Bronchial epithelial cell (primary cell): ENCODE measurements around the gene TMX4. TPM values are rescaled to one million over a fixed set of nuclear protein-coding genes. Genes with fewer than 3 reads are reported as not detected.

Experiments
- DNase-seq: peaks from one replicate; pipeline ENCODE4 v3.0.0-alpha.2; 2010; ENCODE audit warnings: low read depth
- FAIRE-seq: peaks from 2 replicates; lab custom pipeline; 2011; peaks lifted over from hg19 to GRCh38; lab: Jason Lieb, UNC
- H3K27me3 ChIP-seq: 2 replicates; pipeline ENCODE4 v1.5.1; 2011; ENCODE audit warnings: low read length; ENCODE audit not compliant: control insufficient read depth, insufficient read depth
- H3K36me3 ChIP-seq: 2 replicates; pipeline ENCODE4 v1.5.1; 2011; ENCODE audit warnings: low read length; ENCODE audit not compliant: control insufficient read depth, insufficient read depth
- H3K4me3 ChIP-seq: 2 replicates; pipeline ENCODE4 v1.5.1; 2011; ENCODE audit warnings: mild to moderate bottlenecking, low read depth, low read length, control low read depth
- CTCF ChIP-seq: IDR thresholded peaks from 2 replicates; pipeline ENCODE4 v1.5.1; 2011; ENCODE audit warnings: mild to moderate bottlenecking, moderate library complexity, low read length, control low read depth, inconsistent platforms; ENCODE audit not compliant: insufficient read depth, severe bottlenecking
- total RNA-seq: library from RNA; depleted of rRNA; stranded (reverse); fragments of >200 nt; gene quantifications from 2 replicates; pipeline ENCODE4 v1.2.1, GENCODE V29; 2014

The TMX4 gene
- total RNA-seq, 1 donor from 2014 or later = 11.6 TPM

- Histone ChIP-seq H3K27me3 (no peaks in the 10 kb centered on the region), H3K4me3 (no peak overlapping the region), H3K36me3 (peaks cover 6% of the 10 kb centered on the region)
- no peak for TF ChIP-seq CTCF
- FAIRE-seq = no peak
- no peak for DNase-seq
These were observed 17.5 kb downstream of the TMX4 start for GRCh38 chr20:8002056-8002455.

- no peak for FAIRE-seq
- no peak overlapping the region for H3K4me3 ChIP-seq
- DNase-seq = no peak
- no peak for TF ChIP-seq CTCF
- H3K27me3 ChIP-seq = no peaks in the 10 kb centered on the region
- peaks cover 6% of the 10 kb centered on the region for H3K36me3 ChIP-seq
These were observed 18.8 kb downstream of the TMX4 start for GRCh38 chr20:8000796-8001195.

- no peak for TF ChIP-seq CTCF
- no peak for DNase-seq
- peaks cover 4% of the 10 kb centered on the region for H3K36me3 ChIP-seq
These were observed 22.7 kb downstream of the TMX4 start for GRCh38 chr20:7996898-7997297.

GRCh38 chr20:7994809-7995208, 24.8 kb downstream of the TMX4 start:
- Histone ChIP-seq H3K27me3 (no peaks in the 10 kb centered on the region), H3K36me3 (peaks cover 3% of the 10 kb centered on the region), H3K4me3 (no peak overlapping the region)
- FAIRE-seq (no peak), DNase-seq (no peak)
- TF ChIP-seq CTCF = no peak

More at GRCh38 chr20:7996898-7997297, 22.7 kb downstream of the TMX4 start:
- FAIRE-seq = no peak
- no peak overlapping the region for H3K4me3 ChIP-seq
- no peaks in the 10 kb centered on the region for H3K27me3 ChIP-seq

- no peak for FAIRE-seq
- Histone ChIP-seq H3K27me3 (no peaks in the 10 kb centered on the region), H3K36me3 (peaks cover 3% of the 10 kb centered on the region), H3K4me3 (no peak overlapping the region)
- TF ChIP-seq CTCF = no peak
- no peak for DNase-seq
These were observed 25.9 kb downstream of the TMX4 start for GRCh38 chr20:7993703-7994102.

- Histone ChIP-seq H3K36me3 (no peaks in the 10 kb centered on the region), H3K27me3 (no peaks in the 10 kb centered on the region), H3K4me3 (no peak overlapping the region)
- no peak for FAIRE-seq
- no peak for DNase-seq
- no peak for TF ChIP-seq CTCF
These were observed 26.3 kb downstream of the TMX4 start for GRCh38 chr20:7993238-7993637.
